B cell (primary cell): Measurements from ENCODE around the gene CHD2. TPM values are rescaled to one million over a fixed set of nuclear protein-coding genes. Genes with fewer than 3 reads are reported as not detected.
A peak's percentile ranks its signal among the peaks of the same experiment; 100 is the strongest.

Experiments
- ATAC-seq: fragments of 200-7000 bp; cut with Tn5 transposase; one replicate; pipeline ENCODE4 v1.10.0; 2021; ENCODE audit warnings: low read depth, mild to moderate bottlenecking, moderate number of reproducible peaks, moderate library complexity
- CTCF ChIA-PET: fragments of 350-600 bp; sonication (Branson Sonifier 250); formaldehyde crosslinking; loops from one replicate; lab custom pipeline; 2021; ENCODE audit warnings: antibody characterized with exemption, inconsistent platforms; lab: Charles Lee
- POLR2A ChIA-PET: fragments of 350-600 bp; sonication (Branson Sonifier 250); formaldehyde crosslinking; loops from one replicate; lab custom pipeline; 2021; ENCODE audit warnings: antibody characterized with exemption; lab: Charles Lee
- DNase-seq: peaks from one replicate; pipeline ENCODE4 v3.0.0; 2013
- H2AFZ ChIP-seq: 2 replicates; pipeline ENCODE4 v1.6.1; 2012; ENCODE audit warnings: mild to moderate bottlenecking, low read depth, low read length; ENCODE audit not compliant: insufficient read depth, poor library complexity, severe bottlenecking
- H3K27ac ChIP-seq, 2 donors: 1 replicate in 1 of 2; 2 replicates in 1 of 2; pipeline ENCODE4 v1.5.1; 2012 to 2013; ENCODE audit warnings: low read length in 2 of 2, mild to moderate bottlenecking in 2 of 2, moderate library complexity in 1 of 2
- H3K27me3 ChIP-seq, 4 experiments: fragments of 200-600 bp in 1 of 4; sonication (generic) in 1 of 4; replicated peaks in 1 of 4; 1 replicate in 2 of 4; 2 replicates in 2 of 4; pipeline versions ENCODE4 v1.6.1 to v1.7.0; 2013 to 2016; ENCODE audit warnings: low read length in 3 of 4, mild to moderate bottlenecking in 2 of 4, mixed read lengths in 1 of 4, moderate library complexity in 1 of 4; ENCODE audit not compliant: insufficient read depth in 4 of 4, control insufficient read depth in 3 of 4; ENCODE audit errors: control extremely low read depth in 1 of 4
- H3K36me3 ChIP-seq, 2 experiments: replicated peaks in 1 of 2; 1 replicate in 1 of 2; 2 replicates in 1 of 2; pipeline versions ENCODE4 v1.6.1 to v1.7.1; 2013; ENCODE audit warnings: low read length in 1 of 2; ENCODE audit not compliant: insufficient read depth in 2 of 2, control insufficient read depth in 1 of 2; ENCODE audit errors: control extremely low read depth in 1 of 2, extremely low read depth in 1 of 2
- H3K4me1 ChIP-seq, 2 donors: fragments of 200-600 bp in 1 of 2; sonication (generic) in 1 of 2; 1 replicate in 1 of 2; 2 replicates in 1 of 2; pipeline versions ENCODE4 v1.5.1 to v1.6.1; 2013 to 2017; ENCODE audit warnings: low read length in 2 of 2; ENCODE audit not compliant: control insufficient read depth in 2 of 2, insufficient read depth in 2 of 2
- H3K4me2 ChIP-seq: replicated peaks from 2 replicates; pipeline ENCODE3; 2012; ENCODE audit warnings: mild to moderate bottlenecking, low read depth, low read length; ENCODE audit not compliant: poor library complexity, severe bottlenecking
- H3K4me3 ChIP-seq, 5 experiments: fragments of 200-600 bp in 1 of 5; sonication (generic) in 1 of 5; 1 replicate in 3 of 5; 2 replicates in 2 of 5; pipeline versions ENCODE4 v1.5.1 to v1.7.0; 2011 to 2016; ENCODE audit warnings: low read length in 4 of 5, mild to moderate bottlenecking in 4 of 5, low read depth in 2 of 5, control low read depth in 1 of 5, moderate library complexity in 1 of 5; ENCODE audit not compliant: insufficient read depth in 1 of 5; ENCODE audit errors: control extremely low read depth in 1 of 5, extremely low read depth in 1 of 5
- H3K79me2 ChIP-seq: fragments of 200-600 bp; sonication (generic); one replicate; pipeline ENCODE4 v1.6.0; 2016; ENCODE audit warnings: low read length; ENCODE audit not compliant: control insufficient read depth, insufficient read depth
- H3K9ac ChIP-seq: fragments of 200-600 bp; sonication (generic); 2 replicates; pipeline ENCODE4 v1.6.1; 2017; ENCODE audit warnings: mild to moderate bottlenecking, low read length, moderate library complexity
- H3K9me3 ChIP-seq, 3 donors: one replicate each; pipeline versions ENCODE4 v1.6.1 to v1.7.1; 2013; ENCODE audit warnings: low read length in 2 of 3; ENCODE audit not compliant: control insufficient read depth in 2 of 3, insufficient read depth in 1 of 3; ENCODE audit errors: control extremely low read depth in 1 of 3
- H4K20me1 ChIP-seq: 2 replicates; pipeline ENCODE4 v1.6.0; 2012; ENCODE audit warnings: mild to moderate bottlenecking, low read length; ENCODE audit not compliant: insufficient read depth, control insufficient read depth, poor library complexity, severe bottlenecking
- H3K27ac Mint-ChIP-seq: one replicate; pipeline ENCODE4 v1.8.0; 2021; ENCODE audit warnings: mixed read lengths
- H3K27me3 Mint-ChIP-seq: one replicate; pipeline ENCODE4 v1.8.0; 2021; ENCODE audit warnings: mixed read lengths
- H3K4me1 Mint-ChIP-seq: one replicate; pipeline ENCODE4 v1.8.0; 2021; ENCODE audit warnings: mixed read lengths
- H3K4me3 Mint-ChIP-seq: one replicate; pipeline ENCODE4 v1.8.0; 2021; ENCODE audit warnings: mixed read lengths
- H3K9me3 Mint-ChIP-seq: one replicate; pipeline ENCODE4 v1.8.0; 2022; ENCODE audit warnings: mixed read lengths; ENCODE audit not compliant: insufficient read depth
- CTCF ChIP-seq: fragments of 200-600 bp; IDR thresholded peaks from one replicate; pipeline ENCODE4 v1.8.0; 2022; ENCODE audit warnings: antibody characterized with exemption, mild to moderate bottlenecking
- EZH2 ChIP-seq: IDR thresholded peaks from 2 replicates; pipeline ENCODE4 v1.6.1; 2012; ENCODE audit warnings: borderline replicate concordance, low read depth, mild to moderate bottlenecking, moderate library complexity, low read length; ENCODE audit not compliant: insufficient read depth, poor library complexity, severe bottlenecking
- WGBS: methylation state at CpG from one replicate; pipeline ENCODE4 v1.1.5; 2013; ENCODE audit warnings: missing lambda C conversion rate; ENCODE audit not compliant: insufficient coverage; 5-methylcytosine and 5-hydroxymethylcytosine counted together
- intact Hi-C: fragments of 100-400 bp; cut with micrococcal nuclease; formaldehyde crosslinking; loops from one replicate; pipeline ENCODE4 v1.10.0; 2022
- polyA plus RNA-seq: library from polyadenylated mRNA; depleted of rRNA; stranded (reverse); fragments of >200 nt; gene quantifications from 2 replicates; pipeline ENCODE4 v1.2.3, GENCODE V29; 2012
- total RNA-seq, 2 donors: library from RNA; stranded (reverse); fragments of 120-200 nt in 1 of 2; gene quantifications; 1 replicate in 1 of 2; 2 replicates in 1 of 2; pipeline versions ENCODE4 v1.2.3 to v1.2.4, GENCODE V29; 2013 to 2022

Gene CHD2
- total and polyA plus RNA-seq, 2 donors (not counting 1 experiment from before 2014, with no cell fraction given): 86.9 to 353 TPM

- H3K27ac Mint-ChIP-seq: peak overlapping the region; percentile 99
- Histone ChIP-seq H3K4me1 (peaks cover 24 to 28% of the 10 kb centered on the region in 2 donors), H3K9ac (peak overlapping the region; percentile 61), H3K27me3 (no peaks in the 10 kb centered on the region), H3K27ac (no peak overlapping the region), H3K4me2 (no peak overlapping the region), H3K79me2 (peaks cover 38% of the 10 kb centered on the region), H2AFZ (peak overlapping the region; percentile 67), H4K20me1 (peaks cover 8% of the 10 kb centered on the region), H3K4me3 (peak overlapping the region in 1 of 5 experiments; percentile 56), H3K9me3 (no peaks in the 10 kb centered on the region), H3K36me3 (peaks cover 0 to 6% of the 10 kb centered on the region in 2 experiments)
- DNase-seq: no peak
- intact Hi-C loops: no loop called here
- TF ChIP-seq EZH2 (no peak), CTCF (no peak)
- ATAC-seq: no peak
- POLR2A ChIA-PET: interaction anchor here (0.6 to 7.9 kb wide), 9 partner anchors 10 to 70 kb away, joined by 3 to 266 read pairs (median 13); no protein-coding TSS in a partner anchor
- 100% methylated on average over 1 of the region's 2 CpGs for WGBS
- peaks cover 31% of the 10 kb centered on the region for H3K4me1 Mint-ChIP-seq
- peak overlapping the region; percentile 93 for H3K4me3 Mint-ChIP-seq
- no peaks in the 10 kb centered on the region for H3K27me3 Mint-ChIP-seq
- CTCF ChIA-PET: interaction anchor here (0.9 to 5.7 kb wide), 6 partner anchors 10 to 71 kb away, joined by 3 to 75 read pairs (median 26); no protein-coding TSS in a partner anchor
- no peaks in the 10 kb centered on the region for H3K9me3 Mint-ChIP-seq
Measured at GRCh38 chr15:92880796-92881195, 19.3 kb upstream of the CHD2 start.

GRCh38 chr15:92881211-92881754, 18.8 kb upstream of the CHD2 start:
- Mint-ChIP-seq H3K4me1 (peaks cover 34% of the 10 kb centered on the region), H3K27ac (peak overlapping the region; percentile 99), H3K9me3 (no peaks in the 10 kb centered on the region), H3K27me3 (no peaks in the 10 kb centered on the region), H3K4me3 (peak overlapping the region; percentile 93)
- Histone ChIP-seq H3K4me2 (peak overlapping the region; percentile 75), H4K20me1 (peaks cover 8% of the 10 kb centered on the region), H3K27me3 (no peaks in the 10 kb centered on the region), H3K4me1 (peaks cover 28 to 29% of the 10 kb centered on the region in 2 donors), H3K27ac (peak overlapping the region; percentile 88 to 89), H2AFZ (peak overlapping the region; percentile 67), H3K9ac (peak overlapping the region; percentile 61), H3K9me3 (no peaks in the 10 kb centered on the region), H3K79me2 (peaks cover 43% of the 10 kb centered on the region), H3K36me3 (peaks cover 2 to 11% of the 10 kb centered on the region in 2 experiments), H3K4me3 (peak overlapping the region in 3 of 5 experiments; percentile 43 to 77 (median 56))
- TF ChIP-seq CTCF: no peak
- TF ChIP-seq EZH2: no peak
- ATAC-seq: no peak
- intact Hi-C loops: no loop called here
- CTCF ChIA-PET: interaction anchor here (0.6 to 5.7 kb wide), 10 partner anchors 9 to 84 kb away, joined by 3 to 75 read pairs (median 8); no protein-coding TSS in a partner anchor
- no peak for DNase-seq
- POLR2A ChIA-PET: interaction anchor here (0.6 to 7.9 kb wide), 12 partner anchors 10 to 71 kb away, joined by 3 to 266 read pairs (median 10); partner anchors contain the start of gene CHD2
- 29% methylated on average over 2 of the region's 7 CpGs for WGBS
